COLO668 (cell line): ENCODE results near the gene NR2F2.
"Not testable (repeated sequence)": the region's sequence is repeated elsewhere in the genome, so short reads cannot be mapped to it uniquely, and the experiment has no call there.

Experiments used
- DNase-seq: peaks from one replicate; lab custom pipeline; 2025; ENCODE audit not compliant: unreplicated experiment; lab: John Stamatoyannopoulos, UW

NR2F2 gene

DNA sequence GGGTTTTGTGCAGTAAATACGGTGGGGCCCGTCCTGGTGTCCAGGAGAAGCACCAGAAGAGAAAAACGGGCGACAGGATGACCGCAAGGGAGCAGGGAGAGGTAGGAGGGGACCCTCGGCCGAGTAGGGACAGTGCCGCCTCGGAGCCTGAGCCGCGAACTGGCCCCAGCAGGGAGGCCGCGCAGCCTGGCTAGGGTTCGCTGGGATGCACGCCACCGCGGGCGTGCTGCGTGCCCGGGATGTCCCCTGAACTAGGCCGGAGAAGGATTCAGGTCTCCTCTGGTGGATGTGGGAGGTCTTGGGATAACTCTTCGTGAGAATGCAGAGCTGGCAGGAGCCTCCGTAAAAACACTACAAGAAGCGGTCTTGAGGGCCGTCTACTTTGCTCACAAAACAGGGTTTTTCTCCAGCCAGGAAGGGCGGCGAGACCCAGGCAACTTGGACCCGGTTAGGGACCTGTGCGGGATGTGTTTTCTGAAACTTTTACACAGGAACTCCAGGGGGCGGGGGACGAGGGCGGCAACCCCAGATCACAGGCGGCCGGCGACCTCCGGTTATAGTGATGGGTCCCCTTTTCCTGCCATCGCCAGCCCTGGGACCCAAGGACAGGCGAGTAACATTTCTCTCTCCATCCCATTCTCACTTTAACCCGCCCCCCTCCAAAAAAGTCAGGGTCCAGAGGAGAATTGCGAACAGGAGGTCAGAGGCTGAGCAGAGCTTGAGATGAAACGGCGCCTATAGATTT is 35.5 kb downstream of the NR2F2 start:
- no peak for DNase-seq

DNA sequence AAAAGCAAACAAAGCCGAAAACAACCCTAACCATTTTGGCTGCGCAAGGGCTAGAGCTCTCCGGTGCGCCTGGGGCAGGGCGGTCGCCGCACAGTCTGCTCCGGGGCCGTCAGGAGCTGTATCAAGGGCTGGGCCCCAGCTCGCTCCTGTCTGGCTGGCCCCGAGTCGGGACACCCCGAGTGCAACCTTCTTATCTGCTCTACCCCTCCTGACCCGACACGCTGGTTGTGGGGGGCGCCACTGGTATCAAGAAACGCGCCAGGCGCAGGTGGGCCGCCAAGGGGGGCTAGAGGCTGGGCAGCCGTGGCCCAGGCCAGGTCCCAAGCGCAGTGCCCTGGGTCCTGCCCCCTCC is 36.0 kb downstream of the NR2F2 start:
- DNase-seq = no peak

GRCh38 chr15:96367311-96368200 is 37.1 kb downstream of the NR2F2 start:
- DNase-seq = no peak

DNA sequence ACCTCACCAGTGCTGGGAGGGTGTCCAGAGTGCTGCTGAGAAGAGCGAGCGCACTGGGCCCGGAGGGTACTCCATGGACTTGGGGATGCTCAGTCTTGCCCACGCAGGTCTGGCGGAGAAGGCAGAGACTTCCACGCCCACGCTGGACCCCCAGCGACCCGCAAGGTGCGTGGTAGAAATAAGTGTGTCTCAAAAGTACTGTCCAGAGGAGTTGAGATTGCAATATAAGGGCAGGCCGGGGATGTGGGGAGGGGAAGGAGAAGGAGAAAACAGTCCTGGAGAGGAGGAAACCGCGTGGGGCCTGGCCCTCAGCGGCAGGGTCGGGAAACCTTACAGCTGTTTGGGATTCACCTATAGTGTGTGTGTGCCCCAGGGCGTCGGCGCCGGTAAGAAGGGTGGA is 38.9 kb downstream of the NR2F2 start:
- DNase-seq = no peak

- DNase-seq = no peak
These were observed 39.5 kb downstream of the NR2F2 start for GRCh38 chr15:96369825-96370621.

DNA sequence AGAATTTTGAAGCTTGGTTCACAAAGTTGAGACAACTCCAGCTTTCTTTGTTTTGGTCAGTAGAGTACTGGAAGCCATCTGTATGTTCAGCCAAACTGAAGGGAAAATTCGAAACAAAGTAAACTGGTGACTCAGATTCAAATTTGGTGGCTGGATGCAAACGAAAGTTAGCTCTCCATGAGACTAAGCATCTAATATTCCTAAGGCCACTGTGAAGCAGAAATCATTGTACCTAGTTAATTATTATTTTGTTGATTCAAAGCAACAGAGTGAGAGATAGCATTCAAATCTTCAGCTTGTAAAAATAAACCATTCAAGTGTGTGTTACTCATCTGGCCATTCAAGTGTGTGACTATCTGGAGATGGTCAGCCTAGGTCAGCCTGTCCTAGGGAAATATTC is 42.1 kb downstream of the NR2F2 start:
- no peak for DNase-seq

DNA sequence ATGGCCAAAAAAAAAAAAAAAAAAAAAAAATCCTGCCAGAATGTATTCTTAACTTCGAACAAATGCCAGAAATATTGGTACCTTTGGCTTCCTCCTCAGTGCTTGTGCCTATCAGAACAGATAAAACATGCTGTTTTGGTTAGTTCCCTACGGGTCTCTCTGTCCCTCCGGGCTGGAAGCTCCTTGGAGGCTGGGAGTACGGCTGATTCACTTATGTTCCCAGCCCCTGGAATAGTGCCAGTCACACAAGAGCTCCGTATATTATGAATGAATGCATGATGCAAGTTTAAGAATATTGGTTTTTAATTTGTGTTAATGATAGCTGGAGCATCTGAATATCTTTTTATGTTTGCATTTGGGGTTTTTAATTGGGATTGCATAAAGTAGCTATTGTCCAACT is 44.0 kb downstream of the NR2F2 start:
- no peak for DNase-seq

DNA sequence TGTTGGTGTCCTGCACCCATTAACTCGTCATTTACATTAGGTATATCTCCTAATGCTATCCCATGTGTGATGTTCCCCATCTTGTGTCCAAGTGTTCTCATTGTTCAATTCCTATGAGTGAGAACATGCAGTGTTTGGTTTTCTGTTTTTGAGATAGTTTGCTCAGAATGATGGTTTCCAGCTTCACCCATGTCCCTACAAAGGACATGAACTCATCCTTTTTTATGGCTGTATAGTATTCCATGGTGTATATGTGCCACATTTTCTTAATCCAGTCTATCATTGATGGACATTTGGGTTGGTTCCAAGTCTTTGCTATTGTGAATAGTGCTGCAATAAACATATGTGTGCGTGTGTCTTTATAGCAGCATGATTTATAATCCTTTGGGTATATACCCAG is 49.1 kb downstream of the NR2F2 start:
- not testable (repeated sequence) for DNase-seq

DNA sequence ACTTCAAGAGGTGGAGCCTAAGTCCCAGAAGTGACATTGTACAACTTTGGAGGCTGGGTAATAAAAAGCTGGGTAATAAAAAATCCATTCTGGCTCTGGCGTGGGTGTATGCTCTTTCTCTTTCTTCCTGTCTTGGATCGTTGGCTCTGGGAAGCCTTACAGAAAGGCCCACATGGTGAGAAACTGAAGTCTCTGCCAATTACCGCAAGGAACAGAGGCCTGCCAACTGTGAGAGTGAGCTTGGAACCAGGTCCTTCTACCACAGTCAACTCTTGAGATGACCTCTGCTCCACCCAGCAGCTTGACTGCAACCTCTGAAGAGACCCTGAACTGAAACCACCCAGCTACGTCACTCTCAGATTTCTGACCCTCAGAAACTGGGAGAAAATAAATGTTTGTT is 51.0 kb downstream of the NR2F2 start:
- no peak for DNase-seq

GRCh38 chr15:96385195-96385594 is 54.7 kb downstream of the NR2F2 start:
- no peak for DNase-seq

GRCh38 chr15:96388673-96389072 is 58.2 kb downstream of the NR2F2 start:
- DNase-seq = no peak
